Muscle of arm (tissue), 12 donors: Measurements from ENCODE around the gene CDH23. TPM values are rescaled to one million over a fixed set of nuclear protein-coding genes. Genes with fewer than 3 reads are reported as not detected.

Source experiments
- DNase-seq: peaks from one replicate; pipeline ENCODE4 v3.0.0-alpha.2; 2013
- polyA plus RNA-seq, 12 donors: library from polyadenylated mRNA; unstranded; fragments of 120-200 nt; gene quantifications; one replicate each; pipeline ENCODE4 v1.2.1, GENCODE V29; 2013; ENCODE audit not compliant: insufficient read length in 12 of 12

CDH23 gene
- polyA plus RNA-seq, 12 donors: 2.9 to 7.4 (median 4.3) TPM; not detected in 1

DNA sequence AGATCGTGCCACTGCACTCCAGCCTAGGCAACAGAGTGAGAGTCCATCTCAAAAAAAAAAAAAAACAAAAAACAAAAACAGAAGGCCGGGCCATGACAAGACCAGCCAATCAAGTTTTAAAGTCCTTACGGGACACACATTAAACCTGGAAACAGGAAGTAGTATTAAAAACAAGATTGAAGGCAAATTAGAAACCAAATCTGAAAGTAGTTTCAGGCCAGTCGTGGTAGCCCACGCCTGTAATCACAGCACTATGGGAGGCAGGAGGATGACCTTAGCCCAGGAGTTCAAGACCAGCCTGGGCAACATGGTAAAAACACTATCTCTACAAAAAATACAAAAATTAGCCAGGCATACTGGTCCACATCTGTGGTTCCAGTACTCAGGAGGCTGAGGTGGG, 436.2 kb downstream of the CDH23 start:
- no peak for DNase-seq

DNA sequence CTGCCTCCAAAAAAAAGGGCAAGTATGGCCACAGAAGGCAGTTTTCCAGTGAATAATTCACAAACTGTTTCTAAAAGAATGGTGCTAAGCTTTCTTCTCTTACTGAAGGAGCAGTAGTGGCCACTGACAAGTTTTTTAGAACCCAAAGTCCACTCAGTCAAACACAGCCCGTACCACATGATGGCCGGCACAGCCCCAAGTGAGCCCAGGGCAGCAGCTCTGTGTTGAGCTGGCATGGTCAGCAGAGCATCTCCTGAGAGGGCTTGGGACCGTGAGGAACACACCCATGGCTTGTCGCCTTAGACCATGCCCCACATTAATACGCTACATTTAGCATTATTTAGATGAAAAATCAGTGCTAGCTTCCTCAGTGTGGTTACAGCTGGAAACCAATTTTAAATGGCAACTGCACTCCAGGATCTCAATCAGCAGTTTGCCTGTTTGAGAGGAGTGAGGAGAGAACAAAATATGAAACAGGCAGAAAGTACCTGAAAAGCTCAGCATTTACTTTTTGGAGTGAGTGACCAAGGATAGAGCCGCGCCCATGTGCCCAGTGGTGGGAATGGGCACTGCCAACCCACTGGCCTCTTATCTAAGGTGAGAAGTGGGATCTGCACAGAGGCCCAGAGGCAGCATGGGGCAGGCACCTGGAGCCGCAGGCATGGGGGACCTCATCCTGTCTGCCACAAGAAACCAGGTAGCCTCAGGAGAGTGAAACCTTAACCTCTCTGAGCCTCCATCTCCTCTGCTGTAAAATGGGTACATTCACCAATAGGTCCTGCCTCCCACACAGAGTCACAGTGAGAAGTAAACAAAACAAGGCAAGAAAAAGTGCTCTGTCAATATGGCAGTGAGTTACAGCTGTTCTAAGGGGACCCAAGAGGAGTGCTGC, 437.0 kb downstream of the CDH23 start:
- DNase-seq: no peak

DNA sequence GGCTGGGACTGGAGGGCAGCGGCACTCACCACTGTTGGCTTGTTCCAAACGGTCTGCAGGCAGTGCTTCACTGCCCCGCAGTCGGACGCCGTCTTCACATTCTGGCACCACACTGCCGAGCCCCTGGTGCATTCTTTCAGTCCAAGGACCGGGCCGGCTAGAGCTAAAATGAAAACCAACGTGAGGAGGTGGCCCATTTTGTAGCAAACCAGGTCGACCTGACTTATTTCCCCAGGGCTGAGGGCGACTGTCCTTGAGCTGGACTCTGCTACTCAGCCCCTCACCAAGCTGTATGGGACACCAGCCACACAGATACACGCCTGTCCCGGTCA, 437.6 kb downstream of the CDH23 start:
- DNase-seq: no peak

DNA sequence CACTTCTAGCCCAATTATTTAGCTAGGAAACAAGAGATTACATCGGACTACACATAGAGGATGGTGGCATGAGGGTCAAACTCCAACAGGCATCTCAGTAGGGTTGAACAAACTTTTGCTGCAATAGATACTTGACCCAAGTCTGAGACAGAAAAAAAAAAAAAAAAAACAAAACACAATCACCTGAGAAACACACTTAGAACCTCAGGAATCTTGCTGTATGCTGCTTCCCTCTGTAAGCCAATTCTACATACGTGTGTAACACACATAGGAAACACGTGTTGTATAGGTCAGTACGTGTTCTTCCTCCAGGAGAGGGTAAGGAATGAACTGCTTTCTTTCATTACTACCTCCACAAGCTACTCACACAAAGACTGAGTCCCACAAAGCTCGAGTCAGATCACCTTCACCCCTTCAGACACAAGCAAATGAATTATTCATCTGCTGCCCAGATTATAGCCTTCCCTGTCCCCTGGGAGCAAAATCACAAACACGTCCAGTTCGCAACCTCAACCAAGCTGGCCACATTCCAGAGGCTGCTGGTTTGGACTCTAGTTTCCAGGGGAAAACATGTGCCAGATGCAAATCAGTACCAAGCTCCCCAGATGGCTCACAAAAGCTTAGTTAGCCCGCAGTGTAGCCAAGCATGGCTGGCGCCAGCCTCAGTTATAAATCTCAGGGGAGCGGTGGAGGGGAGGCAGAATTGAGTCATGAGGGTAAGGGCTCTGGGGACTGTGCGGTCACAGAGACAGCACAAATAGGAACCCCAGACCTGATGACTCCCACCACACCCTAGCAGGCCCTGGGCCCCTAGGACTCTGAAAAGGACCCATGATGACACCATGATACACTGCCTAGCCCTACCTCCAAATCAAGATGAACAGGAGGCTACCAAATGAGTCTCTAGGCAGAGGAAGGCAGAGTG, 439.2 kb downstream of the CDH23 start:
- DNase-seq: no peak

DNA sequence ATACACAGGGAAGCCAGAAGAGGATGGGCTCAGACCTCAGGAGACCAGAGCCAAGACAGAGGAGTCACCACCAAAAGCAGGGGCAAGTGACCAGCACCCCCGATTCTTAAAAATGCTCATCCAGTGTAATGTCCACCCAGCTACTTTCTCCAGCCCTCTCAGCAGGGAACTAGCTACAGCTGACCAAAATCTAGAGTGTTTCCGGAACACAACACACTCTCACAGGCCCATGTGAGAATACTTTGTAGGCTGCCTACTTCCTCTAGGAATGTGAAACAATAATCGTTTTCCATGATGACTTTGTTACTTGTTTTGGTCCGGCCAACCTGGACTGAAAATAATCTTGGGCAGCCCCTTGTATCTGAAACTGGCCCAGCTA, 439.9 kb downstream of the CDH23 start:
- no peak for DNase-seq

DNA sequence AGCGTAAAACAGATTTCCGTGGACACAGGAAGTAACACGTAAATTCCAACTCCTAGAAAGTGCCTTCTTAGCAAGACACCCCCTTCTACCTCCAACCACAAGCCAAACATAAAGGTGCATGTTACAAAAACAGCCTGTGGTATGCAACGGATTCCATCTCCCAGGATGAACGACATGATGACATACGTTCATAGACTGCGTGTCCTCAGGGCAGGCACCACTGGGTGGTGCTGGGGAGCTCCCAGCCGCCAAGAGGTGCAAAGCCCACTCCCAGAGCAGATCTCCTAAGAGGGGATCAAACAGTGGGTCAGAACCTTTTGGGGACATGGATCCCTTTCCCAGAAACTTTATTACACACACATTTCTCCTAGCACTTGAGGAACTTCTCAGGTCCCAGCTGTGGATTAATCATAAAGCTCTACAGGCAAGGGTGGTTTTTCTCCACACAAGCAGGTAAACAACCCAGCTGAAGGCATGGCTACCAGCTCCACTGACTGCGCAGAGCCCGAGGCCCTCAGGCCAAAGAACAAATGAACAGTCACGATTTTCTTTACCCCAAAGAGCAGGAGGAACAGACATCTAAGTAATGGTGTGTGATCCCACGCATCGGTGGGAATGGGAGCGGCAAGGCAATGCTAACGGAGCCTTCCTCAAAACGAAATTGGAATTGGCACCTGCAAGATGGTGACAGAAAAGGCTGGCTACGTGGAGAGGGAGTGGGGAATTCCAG, 440.5 kb downstream of the CDH23 start:
- no peak for DNase-seq

DNA sequence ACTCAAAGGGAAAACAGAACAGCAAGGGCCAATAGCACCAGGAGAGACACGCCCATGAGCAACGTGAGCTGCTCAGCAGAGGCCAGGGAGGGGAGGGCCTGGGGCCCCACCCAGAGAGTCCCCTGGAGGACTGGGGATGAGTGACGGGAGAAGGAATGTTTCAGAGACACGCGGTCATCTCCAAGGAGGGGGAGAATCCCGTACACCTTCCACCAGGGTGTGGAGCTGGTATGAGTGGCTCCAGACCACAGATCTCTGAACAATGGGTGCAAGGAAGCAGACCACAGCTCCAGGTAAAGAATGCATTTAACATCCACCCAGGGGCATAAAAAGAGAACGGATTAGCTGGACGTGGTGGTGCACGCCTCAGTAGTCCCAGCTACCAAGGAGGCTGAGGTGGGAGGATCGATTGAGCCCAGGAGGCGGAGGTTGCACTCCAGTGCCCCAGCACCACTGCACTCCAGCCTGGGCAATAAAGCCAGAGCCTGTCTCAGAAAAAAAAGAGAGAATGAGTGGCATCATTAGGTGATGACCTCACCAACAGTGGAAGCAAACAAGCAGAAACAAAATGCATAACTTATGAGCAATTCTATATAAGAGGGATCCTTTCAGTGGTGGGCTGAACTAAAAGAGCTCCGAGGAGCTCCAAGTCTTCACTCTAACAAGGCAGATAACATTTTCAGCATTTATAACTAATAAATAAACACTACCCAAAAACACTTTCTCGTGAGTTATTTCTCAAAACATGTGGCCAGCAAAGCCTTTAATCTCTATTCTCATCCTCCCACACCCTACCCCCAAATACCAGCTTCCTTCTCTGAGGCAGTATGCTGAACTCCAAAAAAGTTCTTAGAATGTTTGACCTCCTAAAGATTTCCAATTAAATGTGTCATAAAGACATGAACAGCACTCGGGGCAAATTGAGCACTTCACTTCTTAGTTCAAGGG, 441.8 kb downstream of the CDH23 start:
- no peak for DNase-seq

DNA sequence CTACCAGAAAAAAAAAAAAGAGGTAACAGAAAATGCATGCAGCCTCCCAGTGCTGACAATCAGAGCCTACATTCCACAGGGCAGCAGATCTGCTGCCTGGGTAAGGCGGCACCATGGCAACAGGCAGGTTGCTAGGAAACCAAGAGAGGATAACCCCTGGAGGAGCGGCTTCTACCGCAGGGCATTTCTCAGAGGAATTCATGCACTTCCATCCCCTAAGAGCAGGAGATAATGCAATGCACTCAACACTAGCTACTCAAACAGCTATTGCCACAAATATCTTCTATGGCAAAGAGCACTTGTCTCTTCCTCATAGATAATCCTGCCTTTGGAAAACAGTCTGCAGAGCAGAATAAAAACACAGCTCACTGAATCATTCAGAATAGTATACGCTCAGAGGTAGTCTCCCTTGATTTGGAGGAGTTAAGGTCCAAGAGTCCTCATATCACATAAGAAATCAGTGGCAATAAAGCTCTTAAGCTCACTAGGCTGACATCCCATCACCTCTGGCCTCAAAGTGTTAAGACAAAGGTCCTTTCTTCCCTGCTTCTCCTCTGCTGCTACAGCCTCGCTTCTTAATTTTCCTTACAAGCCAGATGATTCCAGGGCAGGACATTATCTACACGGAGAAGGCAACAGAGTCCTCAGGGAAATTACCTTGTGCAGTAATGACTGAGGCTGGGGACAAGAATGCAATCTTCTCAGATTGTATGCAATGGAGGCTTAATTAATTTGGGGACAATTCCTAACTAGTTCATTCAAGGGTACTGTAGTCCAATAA, 443.6 kb downstream of the CDH23 start:
- DNase-seq: no peak

DNA sequence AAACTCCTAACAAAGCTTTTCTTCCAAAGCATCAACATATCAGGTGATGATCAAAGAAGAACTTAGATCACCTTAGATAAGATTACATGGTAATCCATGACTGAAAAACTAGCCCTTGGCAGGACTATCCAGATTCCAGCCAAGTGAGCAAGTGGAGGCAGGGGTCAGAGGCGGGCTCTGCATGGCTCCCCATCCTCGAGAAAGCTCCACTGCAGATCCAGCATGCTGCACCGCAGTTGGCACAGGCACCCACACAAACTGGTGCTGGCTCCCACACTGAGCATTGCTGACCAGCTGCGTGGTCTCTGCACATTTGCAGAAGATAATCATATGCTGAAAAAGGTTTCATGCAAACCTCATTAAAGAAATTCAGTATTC, 444.2 kb downstream of the CDH23 start:
- no peak for DNase-seq

DNA sequence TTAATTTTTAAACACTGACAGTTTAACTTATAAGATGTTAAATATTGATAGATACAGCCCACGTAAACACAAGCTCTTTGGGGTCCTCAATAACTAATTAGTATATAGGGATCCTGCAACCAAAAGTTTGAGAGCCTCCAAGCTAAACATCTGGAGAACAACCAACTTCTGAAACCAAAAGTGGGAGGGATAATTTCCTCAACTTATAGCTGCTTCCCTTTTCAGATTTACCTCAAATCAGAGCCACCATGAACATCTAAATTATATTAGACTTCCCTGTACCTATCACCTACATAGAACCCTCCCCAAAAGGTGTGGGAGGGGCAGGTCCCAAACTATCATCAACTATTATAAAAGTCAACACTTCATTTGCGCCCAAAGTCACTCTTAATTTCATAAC, 445.7 kb downstream of the CDH23 start:
- DNase-seq: no peak

DNA sequence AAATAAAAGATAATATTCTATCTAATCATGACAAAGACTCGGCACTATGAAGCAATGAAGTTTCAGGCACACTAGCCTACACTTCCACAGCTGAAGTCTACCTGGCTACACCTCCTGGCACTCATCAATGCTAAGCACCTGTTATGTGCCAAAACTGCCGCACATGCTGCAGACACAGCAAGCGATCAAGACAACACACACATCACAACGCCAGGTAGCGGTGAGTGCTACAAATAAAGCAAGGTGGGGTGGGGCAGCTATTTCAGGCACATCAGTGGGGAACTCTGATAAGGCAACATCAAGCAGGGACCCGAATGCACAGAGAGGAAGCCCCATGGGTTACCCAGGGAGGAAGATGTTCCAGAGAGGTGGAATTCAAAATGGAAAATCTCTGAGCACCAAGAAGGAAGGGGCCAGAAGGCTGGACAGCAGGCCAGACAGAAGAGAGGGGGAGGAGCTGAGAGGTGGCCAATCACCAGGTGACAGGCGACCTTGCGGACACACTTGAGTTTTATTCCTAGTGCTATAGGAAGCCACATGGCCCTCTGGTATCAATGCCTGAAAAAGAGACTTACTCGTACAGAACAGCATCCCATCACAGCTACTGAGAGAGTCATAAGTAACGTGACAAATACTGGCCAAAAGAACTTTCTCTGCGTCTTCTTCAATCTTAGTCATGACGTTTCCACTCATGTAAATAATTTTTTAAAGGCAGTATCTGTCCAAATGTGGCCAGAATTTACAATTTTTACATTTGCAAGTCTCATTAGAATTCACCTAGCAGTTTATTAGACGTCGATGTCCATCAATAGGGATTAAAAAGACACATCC, 446.4 kb downstream of the CDH23 start:
- no peak for DNase-seq

DNA sequence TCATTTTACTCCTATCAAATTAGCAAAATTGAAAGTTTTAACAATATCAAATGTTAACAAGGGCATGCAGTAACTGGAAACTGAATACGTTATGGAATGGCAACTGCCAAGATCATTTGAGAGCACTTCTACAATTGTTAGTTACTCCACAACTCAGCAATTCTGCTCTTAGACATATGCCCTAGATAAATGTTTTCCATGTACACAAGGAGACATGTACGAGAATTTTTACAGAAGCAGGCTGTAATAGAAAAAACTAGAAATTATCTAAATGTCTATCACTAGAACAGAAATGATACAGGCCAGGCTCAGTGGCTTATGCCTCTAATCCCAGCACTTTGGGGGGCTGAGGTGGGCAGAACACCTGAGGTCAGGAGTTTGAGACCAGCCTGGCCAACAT, 447.4 kb downstream of the CDH23 start:
- DNase-seq: no peak

DNA sequence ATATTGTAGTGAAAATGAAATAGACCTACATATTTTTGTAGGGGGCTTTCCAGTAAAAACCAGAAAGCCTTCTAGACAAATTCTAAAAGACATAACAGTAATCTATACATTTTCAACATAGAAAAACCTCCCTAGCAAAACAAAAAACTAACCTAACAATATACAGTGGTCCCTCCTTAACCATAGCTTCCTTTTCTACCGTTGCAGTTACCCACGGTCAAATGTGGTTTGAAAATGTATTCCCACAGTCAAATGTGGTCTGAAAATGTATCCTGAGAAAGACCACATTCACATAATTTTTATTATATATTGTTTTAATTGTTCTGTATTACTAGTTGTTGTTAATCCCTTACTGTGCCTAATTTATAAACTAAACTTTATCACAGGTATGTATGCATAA, 448.0 kb downstream of the CDH23 start:
- DNase-seq: no peak

DNA sequence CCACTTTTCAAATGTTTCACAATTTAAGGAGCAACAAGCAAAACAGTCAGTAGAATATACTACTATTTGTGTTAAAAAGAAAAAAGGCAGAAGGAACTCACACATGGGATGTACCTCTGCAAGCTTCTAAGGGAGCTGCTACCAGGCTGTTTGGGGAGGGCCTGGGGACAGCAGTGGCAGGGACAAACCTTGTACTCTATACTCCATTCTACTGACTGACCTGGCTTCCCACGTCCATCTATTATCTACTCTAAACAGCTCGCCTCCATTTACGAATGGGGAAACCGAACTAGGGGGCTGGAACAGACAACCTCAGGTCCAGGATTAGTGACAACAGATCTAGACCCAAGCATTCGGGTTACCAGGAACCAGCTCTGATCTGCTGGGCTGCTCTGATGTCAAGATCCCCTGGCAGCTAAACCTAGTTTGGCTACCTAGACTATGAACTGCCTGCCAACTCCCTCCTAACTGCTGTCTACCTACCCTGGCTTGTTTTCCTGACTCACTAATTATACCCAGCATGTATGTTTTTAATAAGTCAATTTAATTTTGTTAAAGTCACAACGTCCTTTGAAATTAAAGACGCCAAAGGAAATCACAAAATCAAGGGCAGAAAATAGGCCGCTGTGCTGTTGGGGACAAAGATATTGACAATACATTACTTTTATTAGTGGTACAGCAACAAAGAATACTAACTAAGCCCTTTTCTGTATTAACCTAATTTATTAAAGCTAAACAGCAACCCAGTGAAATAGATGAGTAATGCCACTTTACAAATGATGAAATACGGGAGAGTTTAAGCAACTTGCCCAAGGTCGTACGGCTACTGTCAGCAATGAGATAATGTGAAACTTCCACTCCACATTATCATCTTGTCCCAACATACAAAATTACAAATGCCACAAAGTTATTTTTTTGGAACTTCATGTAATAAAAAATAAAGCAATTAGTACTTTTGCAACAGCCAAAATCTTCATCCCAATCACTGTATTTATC, 449.0 kb downstream of the CDH23 start:
- no peak for DNase-seq

DNA sequence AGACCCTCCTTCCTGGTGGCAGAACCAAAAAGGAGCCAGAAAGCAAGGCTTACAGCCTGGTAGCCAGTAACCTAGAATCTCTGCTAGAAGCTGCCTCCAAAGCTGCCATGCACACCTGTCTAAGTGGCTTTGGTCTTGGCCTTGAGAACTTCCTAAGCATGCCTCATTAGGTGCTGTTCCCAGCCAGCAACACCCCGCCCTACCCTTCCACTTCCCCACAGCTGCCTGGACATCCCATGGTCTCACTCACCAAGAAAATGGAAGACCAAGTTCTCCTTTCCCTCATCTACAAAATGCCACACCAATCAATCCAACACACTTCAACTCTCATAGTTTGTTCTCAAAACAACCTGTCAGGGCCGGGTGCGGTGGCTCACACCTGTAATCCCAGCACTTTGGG, 450.1 kb downstream of the CDH23 start:
- no peak for DNase-seq

DNA sequence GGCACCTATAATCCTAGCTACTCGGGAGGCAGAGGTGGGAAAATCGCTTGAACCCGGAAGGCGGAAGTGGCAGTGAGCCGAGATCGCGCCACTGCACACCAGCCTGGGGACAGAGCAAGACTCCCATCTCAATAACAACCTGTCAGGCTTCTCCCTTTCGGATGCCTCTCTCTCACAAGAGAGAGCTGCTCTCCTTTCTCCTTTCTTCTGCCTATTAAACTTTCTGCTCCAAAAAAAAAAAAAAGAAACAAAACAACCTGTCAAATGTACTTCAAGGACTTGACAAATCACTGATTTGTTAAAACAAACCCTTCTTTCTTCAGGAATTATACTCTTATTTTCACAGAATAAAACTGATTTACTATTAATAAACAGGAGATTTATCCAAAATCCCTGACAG, 450.7 kb downstream of the CDH23 start:
- DNase-seq: no peak

DNA sequence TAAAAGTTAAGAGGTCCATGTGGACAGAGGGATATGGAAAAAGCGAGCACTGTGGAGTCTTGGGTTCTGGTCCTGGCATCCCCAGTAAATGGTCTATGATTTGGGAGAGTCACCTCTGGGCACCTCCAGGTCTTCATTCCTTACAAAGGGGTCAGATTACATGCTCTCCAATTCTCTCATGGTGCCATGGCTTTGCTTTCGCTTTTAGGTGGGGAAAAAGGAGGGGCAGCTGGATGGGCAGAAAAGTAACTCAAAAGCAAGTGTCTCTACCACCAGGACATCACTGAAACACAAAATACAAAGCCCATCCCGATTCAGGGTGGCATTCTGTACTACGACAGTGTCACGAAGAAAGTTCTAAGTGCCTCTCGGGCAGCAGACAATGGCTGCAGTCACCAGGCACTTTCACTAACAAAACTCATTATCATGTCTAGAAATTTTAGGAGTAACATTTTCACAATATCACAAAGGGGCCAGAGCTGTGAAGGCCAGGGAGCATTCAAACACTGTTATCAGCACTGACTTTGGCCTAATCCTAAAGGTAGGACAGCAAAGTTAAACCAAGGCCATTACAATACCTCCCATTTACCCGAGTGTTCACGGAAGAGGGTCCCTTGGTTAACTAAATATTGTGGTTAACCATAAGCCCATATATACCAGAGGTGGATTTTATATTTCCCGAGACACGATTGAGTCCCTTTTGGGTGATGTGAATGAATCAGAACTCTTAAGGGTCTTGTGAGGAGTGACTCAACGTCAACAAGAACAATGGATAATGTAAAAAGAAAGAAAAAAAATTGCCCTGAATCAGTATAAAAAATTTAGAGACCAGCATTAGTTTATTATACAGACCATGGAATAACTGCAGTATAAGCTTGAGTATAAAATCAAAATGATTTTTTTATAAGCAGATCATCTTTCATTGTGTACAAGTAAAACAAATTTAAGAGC, 451.9 kb downstream of the CDH23 start:
- DNase-seq: no peak
